ENCODE results near the gene SLC11A2. TPM values are rescaled to one million over a fixed set of nuclear protein-coding genes. Genes with fewer than 3 reads are reported as not detected.

Gene SLC11A2
- total and polyA plus RNA-seq, 2 experiments from 2014 or later = 19.4 to 48.9 TPM

DNA sequence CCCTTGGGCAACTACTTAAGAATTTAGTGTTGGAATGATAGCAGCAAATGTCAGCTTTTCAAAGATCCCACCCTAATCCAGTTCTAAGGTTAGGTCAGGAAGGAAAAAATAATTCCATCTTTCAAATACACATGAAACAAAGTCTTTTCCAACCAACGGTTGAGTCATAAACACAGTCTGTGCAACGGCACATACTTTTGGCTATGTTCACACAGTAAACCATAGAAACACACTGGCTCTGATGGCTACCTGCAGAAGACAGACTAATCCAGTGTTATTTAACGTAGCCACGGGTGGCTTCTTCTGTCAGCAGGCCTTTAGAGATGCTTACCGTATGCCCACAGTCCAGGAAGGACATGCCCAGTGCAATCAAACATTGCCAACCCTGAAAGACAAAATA is 38.1 kb downstream of the SLC11A2 start (continued):
- TF ChIP-seq, protein P1, sequence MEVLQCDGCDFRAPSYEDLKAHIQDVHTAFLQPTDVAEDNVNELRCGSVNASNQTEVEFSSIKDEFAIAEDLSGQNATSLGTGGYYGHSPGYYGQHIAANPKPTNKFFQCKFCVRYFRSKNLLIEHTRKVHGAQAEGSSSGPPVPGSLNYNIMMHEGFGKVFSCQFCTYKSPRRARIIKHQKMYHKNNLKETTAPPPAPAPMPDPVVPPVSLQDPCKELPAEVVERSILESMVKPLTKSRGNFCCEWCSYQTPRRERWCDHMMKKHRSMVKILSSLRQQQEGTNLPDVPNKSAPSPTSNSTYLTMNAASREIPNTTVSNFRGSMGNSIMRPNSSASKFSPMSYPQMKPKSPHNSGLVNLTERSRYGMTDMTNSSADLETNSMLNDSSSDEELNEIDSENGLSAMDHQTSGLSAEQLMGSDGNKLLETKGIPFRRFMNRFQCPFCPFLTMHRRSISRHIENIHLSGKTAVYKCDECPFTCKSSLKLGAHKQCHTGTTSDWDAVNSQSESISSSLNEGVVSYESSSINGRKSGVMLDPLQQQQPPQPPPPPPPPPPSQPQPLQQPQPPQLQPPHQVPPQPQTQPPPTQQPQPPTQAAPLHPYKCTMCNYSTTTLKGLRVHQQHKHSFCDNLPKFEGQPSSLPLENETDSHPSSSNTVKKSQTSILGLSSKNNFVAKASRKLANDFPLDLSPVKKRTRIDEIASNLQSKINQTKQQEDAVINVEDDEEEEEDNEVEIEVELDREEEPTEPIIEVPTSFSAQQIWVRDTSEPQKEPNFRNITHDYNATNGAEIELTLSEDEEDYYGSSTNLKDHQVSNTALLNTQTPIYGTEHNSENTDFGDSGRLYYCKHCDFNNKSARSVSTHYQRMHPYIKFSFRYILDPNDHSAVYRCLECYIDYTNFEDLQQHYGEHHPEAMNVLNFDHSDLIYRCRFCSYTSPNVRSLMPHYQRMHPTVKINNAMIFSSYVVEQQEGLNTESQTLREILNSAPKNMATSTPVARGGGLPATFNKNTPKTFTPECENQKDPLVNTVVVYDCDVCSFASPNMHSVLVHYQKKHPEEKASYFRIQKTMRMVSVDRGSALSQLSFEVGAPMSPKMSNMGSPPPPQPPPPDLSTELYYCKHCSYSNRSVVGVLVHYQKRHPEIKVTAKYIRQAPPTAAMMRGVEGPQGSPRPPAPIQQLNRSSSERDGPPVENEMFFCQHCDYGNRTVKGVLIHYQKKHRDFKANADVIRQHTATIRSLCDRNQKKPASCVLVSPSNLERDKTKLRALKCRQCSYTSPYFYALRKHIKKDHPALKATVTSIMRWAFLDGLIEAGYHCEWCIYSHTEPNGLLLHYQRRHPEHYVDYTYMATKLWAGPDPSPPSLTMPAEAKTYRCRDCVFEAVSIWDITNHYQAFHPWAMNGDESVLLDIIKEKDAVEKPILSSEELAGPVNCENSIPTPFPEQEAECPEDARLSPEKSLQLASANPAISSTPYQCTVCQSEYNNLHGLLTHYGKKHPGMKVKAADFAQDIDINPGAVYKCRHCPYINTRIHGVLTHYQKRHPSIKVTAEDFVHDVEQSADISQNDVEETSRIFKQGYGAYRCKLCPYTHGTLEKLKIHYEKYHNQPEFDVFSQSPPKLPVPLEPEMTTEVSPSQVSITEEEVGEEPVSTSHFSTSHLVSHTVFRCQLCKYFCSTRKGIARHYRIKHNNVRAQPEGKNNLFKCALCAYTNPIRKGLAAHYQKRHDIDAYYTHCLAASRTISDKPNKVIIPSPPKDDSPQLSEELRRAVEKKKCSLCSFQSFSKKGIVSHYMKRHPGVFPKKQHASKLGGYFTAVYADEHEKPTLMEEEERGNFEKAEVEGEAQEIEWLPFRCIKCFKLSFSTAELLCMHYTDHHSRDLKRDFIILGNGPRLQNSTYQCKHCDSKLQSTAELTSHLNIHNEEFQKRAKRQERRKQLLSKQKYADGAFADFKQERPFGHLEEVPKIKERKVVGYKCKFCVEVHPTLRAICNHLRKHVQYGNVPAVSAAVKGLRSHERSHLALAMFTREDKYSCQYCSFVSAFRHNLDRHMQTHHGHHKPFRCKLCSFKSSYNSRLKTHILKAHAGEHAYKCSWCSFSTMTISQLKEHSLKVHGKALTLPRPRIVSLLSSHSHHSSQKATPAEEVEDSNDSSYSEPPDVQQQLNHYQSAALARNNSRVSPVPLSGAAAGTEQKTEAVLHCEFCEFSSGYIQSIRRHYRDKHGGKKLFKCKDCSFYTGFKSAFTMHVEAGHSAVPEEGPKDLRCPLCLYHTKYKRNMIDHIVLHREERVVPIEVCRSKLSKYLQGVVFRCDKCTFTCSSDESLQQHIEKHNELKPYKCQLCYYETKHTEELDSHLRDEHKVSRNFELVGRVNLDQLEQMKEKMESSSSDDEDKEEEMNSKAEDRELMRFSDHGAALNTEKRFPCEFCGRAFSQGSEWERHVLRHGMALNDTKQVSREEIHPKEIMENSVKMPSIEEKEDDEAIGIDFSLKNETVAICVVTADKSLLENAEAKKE (CRISPR knock-in tag; IDR thresholded peaks at IDR 0.05) = no peak
- TF ChIP-seq POLR2AphosphoS5 (IDR thresholded peaks at IDR 0.05; ENCODE audit: low read depth) (no peak), NANOG (IDR thresholded peaks at IDR 0.05; ENCODE audit: borderline replicate concordance) (no peak), ZNF331 (CRISPR knock-in tag; IDR thresholded peaks at IDR 0.05; ENCODE audit: low read depth) (no peak), EZH2 (IDR thresholded peaks at IDR 0.05; ENCODE audit: low read depth, unreplicated experiment) (no peak), STAT1 (IDR thresholded peaks at IDR 0.05; ENCODE audit: unreplicated experiment) (no peak), EZH2phosphoT487 (IDR thresholded peaks at IDR 0.05; ENCODE audit: unreplicated experiment) (no peak), REST (IDR thresholded peaks at IDR 0.05; ENCODE audit: unreplicated experiment) (no peak), JUNB (IDR thresholded peaks at IDR 0.05; ENCODE audit: unreplicated experiment) (no peak)

Measured in GM23338 (cell line).